HG03103 (cell line): ENCODE measurements around the gene GEMIN8.

ENCODE experiments used
- ATAC-seq: cut with Tn5 transposase; IDR thresholded peaks from one replicate; pipeline ENCODE4 v1.9.1; 2021; ENCODE audit warnings: low read depth; ENCODE audit not compliant: unreplicated experiment

Gene GEMIN8

GRCh38 chrX:14017399-14017798 lies 12.3 kb downstream of the GEMIN8 start:
- no peak for ATAC-seq

- ATAC-seq, result no peak
These were observed 13.8 kb downstream of the GEMIN8 start for GRCh38 chrX:14015941-14016340.

DNA sequence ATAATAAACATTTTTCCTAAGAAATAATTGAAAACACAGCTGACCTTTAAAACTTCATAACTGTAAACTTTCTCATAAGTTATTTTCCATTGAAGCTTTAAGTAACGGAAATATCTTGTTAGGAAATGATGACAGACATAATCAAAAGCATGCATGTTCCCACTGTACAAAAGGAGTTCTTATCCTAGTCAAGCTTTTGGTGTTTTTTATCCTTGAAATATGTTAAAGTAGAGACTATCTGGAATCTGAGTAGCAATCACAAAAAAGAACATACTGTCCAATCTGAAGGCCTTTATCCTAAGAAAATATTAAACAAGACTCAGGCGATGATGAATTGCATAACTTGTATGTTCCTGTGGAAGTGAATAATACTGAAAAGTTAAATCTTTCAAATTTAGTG lies 14.4 kb downstream of the GEMIN8 start:
- no peak for ATAC-seq

DNA sequence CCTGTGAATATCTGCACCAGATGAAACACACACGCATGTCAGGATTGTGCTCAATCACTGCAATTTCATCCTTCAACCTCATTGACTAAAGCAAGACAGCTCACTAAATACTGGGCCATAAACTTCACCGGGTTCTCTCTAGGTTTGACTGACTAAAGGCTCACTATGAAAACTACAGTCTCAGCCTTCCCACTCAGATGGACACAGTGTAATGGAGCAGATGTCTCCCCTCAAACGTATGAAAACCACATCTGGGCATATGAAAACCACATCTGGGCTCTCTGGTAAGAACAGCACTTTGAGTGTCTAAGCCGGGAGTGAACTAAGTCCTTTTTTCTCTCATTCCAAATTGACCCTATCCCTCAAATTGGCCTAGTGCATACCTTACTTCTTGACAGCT lies 15.2 kb downstream of the GEMIN8 start:
- no peak for ATAC-seq

DNA sequence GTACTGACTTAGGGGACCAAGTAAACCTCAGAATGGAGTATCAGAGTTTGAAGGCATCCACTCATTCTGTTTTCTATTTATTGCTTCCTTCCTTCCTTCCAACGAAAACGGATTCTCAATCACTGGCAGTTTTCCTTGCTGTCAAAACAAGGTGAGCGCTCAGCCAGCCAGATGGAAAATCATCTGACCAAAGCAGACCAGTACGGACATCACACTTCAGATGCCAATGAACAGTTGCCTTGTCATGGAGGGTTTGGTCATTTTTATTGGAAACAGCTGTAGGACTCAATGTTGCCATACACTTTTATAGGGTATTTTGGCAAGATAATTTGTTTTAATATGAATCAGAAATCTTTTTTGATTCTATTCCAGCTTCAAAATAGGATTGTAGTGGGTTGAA lies 16.6 kb downstream of the GEMIN8 start:
- ATAC-seq, result no peak

- no peak for ATAC-seq
These were observed 19.1 kb downstream of the GEMIN8 start for GRCh38 chrX:14010566-14010965.

GRCh38 chrX:14006540-14006939 lies 23.2 kb downstream of the GEMIN8 start:
- ATAC-seq, result no peak

DNA sequence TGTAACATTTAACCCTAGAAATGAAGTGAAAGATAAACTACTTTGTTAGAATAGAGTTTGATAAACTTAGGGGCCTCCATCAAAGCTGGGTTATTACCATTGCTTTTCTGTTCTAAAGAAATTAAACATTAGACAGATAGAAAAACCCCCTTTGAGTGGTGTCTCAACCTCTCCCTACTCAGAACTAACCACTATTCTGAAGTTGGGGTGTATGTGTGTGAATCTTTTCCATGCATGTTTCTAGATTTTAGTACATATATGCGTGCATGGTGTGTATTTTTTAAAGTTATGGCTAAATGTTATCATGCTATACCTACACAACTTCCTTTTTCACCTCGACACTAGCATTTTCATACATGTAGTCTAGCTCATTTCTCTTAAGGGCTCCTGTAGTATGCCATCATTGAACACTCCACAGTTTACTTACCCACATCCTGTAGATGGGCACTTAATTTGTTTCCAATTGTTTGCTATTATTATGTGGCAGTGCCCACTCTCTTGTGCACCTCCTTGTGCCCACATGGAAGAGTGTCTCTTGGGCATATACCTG lies 25.7 kb downstream of the GEMIN8 start:
- no peak for ATAC-seq

DNA sequence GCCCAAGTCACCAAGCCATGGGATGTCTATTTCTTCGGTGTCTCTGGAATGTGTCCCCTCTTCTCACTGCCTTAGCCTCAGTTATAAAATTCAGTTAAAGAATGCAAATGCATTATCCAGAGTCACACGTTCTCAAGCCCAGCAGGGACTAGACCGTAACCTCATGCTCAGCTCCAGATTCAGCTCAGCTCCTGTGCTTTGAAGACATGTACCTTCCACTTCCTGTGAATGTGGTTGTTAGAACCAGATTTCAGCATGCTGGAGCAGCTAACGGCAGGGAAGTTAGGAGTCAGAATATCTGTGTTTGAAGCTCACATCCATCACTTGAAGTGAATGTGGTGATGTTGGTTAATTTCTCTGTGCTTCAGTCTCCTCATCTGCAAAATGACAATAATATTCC lies 26.7 kb downstream of the GEMIN8 start:
- no peak for ATAC-seq

- ATAC-seq, result no peak
These were observed 33.0 kb downstream of the GEMIN8 start for GRCh38 chrX:13996650-13997049.

DNA sequence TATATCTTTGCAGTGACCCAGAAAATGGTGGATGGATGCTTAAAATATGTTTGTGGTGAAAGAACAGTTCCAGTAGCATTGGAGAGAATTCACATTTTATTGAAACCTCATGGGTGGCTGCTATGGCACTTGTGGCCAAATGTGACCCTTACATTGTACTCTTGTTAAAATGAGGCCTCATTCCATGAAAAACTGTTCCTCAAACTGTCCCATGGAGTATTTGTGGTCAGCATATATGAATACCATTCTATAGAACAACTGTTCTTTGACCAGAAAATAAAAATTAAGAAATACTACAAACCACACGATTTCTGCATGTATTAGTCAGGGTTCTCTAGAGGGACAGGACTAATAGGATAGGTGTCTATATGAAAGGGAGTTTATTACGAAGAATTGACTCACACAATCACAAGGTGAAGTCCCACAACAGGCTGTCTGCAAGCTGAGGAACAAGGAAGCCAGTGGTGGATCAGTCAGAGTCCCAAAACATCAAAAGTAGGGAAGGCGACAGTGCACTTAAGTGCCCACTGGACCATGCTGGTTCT lies 35.1 kb downstream of the GEMIN8 start:
- no peak for ATAC-seq

- ATAC-seq, result no peak
These were observed 35.6 kb downstream of the GEMIN8 start for GRCh38 chrX:13994104-13994503.

DNA sequence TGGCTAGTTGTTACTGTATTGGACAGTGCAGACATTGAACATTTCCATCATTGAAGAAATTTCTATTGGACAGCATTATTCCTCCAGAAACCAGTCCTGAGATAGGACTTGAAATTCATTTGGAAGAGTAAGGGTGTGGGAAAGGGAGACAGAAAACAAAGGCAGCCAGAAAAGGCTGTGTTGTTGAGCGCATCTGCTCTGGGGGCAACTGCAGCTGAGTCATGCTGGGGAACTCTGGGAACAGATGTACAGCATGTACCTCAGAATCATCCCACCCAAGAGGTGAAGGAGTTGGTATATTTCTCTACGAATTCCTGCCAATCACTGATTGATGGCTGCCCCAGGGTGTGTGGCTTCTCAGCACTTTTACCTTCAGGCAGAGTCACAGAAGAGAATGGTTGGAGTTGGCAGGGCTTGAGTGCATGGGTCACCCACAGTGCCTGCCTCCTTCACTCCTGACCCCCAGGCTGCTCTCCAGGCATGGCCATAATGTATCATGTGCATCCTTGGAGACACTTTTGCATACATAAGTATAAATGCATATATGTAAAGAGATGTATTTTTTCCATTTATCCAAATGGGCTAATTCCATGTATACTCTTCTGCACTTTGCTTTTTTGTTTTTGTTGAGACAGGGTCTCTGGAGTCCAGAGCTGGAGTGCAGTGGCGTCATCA lies 39.4 kb downstream of the GEMIN8 start:
- ATAC-seq, result no peak

DNA sequence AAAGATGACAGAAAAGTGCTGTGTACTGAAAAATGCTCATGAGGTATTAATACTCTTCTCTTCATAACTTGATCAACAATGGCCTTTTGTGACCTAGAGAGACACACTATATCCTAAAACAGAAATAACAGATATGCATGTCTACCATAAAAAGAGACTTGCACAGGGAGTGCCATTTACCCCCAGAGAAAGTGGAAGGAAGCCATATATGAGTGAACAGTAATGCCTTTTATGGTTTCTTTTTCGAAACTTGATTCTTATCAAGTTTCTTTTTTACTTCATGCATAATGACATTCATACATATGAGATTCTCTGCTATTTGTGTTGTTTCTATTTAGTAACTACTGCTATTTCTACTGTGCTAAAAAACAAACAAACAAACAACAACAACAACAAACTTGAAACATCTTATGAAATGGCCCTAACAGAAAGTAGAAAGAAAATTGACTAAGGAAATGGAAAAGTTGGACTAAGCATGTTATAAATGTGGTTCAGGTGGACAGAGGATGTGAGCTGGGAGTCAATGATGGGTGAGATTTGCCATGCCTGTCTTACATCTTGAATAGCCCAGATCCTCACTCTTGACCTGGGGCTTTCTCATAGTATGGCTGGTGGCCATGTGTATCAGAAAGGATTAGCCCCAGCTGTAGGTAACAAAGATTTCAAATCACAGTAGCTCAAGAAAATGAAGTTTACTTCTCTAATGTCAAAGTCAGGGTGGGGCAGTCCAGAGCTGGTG lies 43.8 kb downstream of the GEMIN8 start:
- ATAC-seq, result peak; percentile 64

DNA sequence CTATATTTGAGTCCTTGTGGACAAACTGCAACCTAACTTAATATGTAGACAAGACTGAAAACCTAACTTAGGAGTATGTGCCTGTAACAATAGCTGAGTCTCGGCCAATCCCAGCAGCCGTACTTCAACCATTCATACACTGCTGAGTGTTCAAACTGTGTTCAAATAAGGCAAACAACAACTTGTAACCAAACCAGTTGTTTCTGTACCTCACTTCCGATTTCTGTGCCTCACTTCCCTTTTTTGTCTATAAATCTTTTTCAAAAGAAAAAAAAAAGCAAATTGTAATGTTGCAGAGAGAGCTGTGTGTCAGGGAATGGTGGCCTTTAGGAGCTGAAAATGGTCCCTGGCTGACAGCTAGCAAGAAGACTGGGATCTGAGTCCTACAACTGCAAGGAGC lies 46.0 kb downstream of the GEMIN8 start:
- ATAC-seq, result no peak

DNA sequence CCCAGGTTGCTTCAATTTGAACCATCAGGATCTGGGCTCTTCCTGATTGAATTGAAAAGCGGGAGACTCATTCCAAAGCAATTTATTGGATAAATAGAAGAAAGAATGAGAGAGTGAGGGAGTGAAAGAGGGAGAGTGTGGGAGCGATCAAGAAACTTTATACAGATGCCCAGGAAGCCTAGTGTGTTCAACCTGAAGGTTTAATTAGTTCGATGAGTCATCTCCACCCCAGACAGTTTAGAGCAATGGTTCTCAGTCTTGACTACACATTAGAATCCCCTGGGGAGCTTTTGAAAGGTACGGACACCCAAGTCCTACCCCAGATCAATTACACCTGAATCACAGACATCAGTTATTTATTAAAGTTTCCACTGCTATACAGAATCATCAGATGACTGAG lies 61.5 kb downstream of the GEMIN8 start:
- ATAC-seq, result no peak

DNA sequence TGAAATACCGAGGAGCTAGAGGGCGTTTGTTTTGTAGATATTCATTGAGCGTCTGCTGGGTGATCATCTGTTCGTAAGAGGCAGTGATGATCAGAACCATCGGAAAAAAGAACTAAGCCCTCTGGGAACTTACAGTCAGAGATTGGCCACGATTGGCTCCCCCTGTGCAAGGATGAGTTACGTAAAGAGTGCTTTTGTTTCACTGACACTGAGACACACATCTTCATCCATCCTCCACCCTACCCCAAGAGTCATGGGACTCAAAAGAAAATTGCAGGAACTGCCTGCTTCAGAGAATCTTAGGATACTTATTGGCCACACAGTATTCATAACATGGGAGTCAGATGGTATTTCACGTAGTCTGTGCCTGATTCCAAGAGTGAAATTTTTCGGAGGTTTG lies 62.1 kb downstream of the GEMIN8 start:
- no peak for ATAC-seq

GRCh38 chrX:13966793-13967125 lies 62.9 kb downstream of the GEMIN8 start:
- ATAC-seq, result no peak

DNA sequence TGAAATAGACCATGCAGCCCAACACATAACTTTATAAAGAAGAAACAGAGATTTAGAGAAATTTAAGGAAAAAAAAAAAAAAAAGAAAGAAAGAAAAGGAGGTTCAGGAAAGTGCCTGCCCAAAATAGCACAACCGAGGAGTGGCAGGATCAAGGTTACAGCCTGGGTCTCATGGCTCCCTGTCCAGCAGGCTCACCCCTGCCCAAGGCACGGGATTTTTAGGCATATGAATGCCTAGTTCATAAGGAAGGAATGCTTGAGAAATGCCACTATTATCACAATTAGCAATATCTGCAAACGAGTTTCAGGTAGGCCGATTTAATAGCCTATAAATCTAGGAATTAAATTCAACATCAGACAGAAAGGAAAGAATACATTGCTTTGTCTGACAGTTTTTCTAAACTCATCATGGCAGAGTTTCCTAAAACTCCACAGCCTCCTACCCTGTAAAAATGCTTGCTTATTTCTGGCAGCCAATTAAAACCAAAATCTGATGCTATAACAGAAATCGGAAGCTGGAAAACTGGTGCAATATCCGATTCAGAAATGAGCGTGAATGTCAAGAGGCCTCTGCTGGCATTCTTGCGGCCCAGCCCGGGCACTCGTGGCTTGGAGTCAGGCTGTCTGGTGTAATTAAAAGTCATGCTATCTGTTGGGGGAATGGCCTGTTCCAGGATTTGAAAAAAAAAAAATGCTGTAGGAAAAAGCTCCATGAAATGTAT lies 63.5 kb downstream of the GEMIN8 start:
- no peak for ATAC-seq

DNA sequence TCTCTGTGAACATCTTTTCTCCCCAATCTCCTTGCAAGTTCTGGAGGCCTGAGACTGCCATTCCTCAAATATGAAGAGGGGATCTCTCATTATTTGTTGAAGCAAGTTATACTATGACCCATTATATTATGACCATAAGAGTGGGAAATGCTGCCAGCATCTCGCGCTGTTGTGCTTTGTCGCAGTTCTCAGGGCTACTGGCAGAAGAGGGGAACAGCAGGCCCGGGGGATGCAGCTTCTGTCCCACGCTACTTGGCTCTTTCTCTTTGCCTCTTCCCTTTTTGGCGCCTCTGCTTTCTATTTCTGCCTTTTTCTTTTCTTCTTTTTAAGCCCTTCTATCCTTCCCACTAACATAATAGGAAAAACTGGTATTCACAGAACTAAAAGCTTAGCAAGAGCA lies 64.2 kb downstream of the GEMIN8 start:
- no peak for ATAC-seq

- no peak for ATAC-seq
These were observed 72.7 kb downstream of the GEMIN8 start for GRCh38 chrX:13956998-13957397.
